NCI-H510A (cell line): Measurements from ENCODE around the gene CCN5.
"Not testable (repeated sequence)": the region's sequence is repeated elsewhere in the genome, so short reads cannot be mapped to it uniquely, and the experiment has no call there.

Experiments
- DNase-seq: peaks from one replicate; lab custom pipeline; 2025; lab: John Stamatoyannopoulos, UW

The CCN5 gene

DNA sequence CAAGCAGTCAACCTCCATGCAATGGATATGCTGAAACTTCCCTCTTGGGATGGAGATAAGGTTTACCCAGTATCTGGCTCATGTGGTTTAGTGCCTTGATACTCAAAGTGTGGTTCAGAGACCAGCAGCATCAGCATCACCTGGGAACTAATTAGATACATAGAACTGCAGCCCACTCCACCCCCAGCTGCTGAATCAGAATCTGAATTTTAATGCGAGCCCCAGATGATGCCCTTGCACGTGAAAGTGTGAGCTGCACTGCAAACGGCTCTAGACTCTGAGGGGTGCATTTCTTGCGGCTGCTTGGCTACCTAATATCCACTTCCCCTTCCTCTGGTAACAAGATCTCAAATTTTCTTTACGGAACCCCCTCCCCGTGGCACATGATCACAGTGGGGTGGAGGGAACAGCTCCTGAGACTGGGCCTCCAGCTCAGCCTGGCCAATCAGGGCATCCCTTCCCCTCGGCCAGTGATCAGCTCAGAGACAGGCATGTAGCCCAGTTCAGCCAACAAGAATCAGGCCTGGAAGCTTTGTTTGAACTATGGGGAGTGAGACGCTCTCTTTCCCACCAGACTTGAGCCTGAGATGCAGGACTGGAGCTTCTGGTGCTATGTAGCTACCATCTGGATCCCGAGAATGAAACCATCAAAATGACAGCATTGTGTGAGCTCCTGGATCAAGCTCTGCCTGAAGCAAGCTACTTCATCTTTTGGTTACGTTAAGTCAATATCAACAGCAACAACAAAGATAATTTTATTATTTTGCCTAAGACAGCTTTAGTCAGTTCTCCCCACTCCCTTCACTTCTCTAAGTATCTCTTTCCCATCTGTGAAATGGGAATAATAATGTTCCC, 43.3 kb downstream of the CCN5 start:
- no peak for DNase-seq

- DNase-seq = no peak
Observed at GRCh38 chr20:44759595-44759994, 44.4 kb downstream of the CCN5 start.

DNA sequence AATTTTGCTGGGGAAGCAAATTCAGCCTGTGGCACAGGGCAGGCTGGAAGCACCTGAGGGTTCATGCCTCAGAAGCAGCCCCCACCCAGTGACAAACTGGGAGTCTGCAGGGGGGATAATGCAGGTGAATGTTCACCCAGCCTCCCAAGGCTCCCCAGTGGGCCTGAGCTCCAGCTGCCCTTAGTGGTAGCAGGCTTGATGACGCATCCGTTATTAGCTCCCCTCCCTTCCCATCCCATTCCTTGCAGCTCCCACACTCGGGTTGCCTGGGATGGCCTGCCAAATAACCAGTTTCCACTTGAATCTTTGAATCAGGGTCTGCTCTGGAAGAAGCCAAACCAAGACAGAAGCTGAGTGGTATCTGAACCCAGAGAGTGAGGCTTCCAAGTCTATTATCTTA, 46.3 kb downstream of the CCN5 start:
- no peak for DNase-seq

DNA sequence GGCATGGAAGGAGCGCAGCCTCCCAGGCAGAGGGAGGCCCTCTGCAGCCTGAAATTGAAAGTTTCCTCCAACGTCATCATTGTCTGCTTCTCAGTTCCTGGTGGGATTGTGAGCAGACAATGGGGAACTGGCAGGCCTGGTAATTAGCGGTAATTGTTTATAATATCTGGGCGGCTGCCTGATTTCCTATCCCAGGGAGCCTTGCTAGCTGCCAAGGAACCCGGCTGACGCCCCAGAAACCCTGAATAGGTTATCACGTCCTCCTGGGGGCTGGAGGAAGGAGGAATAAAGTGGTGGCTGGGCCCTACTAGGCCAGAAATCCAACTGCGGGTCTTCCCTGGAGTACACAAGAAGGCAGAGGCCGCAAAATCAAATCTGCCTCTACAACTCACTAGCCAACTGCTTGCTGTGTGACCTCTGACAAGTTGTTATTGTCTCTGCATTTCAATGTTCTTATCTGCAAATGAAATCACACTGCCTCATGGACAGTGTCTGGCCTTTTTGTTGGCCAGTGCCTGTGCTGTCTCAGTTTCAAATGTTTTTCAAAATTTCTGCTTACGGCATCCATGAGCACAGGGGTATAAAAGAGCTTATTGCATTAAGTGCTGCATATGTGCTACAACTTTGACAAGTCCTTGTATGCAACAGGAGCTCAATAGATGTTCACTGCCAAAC, 47.4 kb downstream of the CCN5 start:
- no peak for DNase-seq

GRCh38 chr20:44763798-44764197, 48.6 kb downstream of the CCN5 start:
- not testable (repeated sequence) for DNase-seq

DNA sequence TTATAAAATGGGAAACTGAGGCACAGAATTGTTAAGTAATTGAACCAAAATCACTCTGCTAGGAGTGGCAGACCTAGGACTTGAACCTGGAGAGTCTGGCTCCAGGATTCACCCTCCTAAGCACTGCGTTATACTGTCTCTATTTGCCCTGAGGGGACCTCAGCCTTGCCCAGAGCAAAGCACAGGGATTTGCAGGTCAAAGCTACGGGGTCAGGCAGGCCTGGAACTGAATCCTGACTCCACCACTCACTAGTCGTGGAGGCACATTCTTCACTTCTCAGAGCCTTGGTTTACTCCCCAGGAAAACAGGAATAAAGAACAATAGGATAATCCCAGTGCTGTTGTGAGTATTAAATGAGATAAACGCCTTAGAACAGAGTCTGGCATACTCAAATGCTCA, 49.9 kb downstream of the CCN5 start:
- DNase-seq = no peak

DNA sequence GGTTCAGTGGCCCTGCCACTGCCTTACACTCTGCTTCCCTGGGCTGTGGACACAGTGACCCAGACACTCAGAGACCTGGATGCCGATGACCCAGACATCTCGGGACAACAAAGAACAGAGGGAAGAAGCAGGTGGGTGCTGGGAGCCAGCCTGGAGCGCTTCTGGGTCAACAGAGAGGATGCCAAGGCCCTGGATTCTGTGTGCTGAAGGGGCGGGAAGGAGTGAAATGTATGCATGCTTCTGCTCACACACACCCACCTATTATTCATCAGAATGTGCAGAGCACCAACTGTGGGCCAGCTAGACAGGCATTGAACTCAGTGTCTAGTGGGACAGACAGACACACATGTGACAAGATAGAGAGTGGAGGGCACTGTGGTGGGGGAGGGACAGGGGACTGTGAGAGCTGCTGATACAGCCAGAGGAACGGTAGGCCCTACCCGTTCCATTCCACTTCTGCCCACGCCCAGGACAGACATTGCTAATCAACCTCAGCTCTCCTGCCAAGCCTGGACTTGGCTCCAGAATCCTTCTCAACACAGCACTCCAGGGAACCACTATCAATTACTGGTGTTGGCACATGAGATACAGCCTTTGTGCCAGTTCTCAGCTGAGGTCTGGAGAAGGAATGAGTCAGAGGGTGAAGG, 50.7 kb downstream of the CCN5 start:
- no peak for DNase-seq

- DNase-seq = no peak
Observed at GRCh38 chr20:44768256-44768655, 53.1 kb downstream of the CCN5 start.

DNA sequence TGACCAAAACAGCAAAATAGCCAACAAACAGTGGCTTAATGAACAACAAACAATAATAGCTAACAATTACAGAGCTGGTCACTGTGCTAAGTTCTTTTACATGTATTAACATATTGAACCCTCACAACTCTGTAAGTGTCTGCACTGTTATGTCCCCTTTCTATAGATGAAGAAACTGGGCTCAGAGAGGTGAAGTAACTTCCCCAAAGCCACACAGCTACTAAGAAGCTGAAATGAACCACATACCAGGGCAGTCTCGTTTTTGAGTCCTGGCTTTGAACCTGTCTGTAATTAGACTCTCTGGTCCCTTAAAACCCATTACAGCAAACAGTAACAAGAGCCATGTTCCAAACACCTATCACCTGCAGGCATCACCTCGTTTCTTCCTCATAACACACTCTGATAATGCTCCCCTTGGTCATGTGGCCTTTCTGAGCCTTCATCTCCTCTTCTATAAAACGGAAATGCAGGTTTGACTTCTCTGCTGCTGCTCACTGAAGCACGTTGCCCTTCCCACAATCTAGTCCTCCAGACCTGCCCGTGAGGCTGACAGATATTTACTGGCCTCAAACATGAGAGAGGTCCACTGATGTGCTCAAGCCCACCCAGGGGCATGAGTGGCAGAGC, 53.8 kb downstream of the CCN5 start:
- no peak for DNase-seq

DNA sequence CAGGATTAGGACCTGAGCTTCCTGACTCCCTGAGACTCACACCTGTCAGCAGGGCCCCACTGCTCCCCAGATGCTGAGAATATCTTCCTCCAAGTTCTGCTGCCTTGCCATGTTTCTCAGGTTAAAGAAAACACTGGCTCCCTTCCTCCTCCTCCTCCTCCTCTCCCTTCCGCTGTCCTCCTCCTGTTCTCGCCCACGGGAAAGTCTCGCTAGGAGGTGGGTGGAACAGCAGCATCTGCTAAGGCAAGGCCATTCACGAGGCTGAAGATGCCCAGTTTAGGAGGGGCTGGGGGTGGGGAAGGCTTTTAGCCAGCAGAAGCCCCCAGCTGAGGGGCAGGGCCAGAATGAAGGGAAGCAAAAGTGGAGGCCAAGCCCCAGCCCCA, 54.3 kb downstream of the CCN5 start:
- no peak for DNase-seq

DNA sequence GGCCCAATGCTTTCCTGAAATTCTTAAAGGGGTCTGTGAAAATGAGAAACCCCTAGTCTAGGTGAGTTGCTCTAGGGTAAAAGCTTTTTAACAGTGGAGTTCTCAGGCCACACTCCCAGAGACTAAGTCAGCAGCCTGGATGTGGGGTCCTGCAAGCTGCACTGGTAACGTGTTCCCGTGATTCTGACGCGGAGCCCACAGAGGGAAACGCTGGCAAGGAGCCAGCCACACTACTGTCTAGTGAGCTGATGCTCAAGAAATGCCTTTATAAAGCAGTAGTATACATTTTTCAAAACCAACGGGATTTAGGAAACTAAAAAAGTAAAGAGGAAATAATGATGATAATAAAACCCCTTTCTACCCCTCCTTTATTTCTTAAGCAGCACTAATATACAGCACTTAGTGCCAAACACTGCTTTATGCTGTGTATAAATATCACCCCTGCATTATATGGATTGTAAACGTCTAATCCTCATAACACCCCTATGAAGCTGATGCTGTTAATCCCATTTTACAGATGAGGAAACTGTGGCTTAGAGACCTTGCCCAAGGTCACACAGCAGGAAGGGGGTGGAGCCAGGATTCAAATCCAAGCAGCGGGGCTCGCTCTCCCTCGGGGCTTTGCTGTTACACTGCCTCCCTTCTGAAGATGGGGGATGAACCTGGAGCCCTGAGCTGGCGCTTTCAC, 55.5 kb downstream of the CCN5 start:
- DNase-seq = no peak

GRCh38 chr20:44771172-44771535, 56.0 kb downstream of the CCN5 start:
- no peak for DNase-seq

DNA sequence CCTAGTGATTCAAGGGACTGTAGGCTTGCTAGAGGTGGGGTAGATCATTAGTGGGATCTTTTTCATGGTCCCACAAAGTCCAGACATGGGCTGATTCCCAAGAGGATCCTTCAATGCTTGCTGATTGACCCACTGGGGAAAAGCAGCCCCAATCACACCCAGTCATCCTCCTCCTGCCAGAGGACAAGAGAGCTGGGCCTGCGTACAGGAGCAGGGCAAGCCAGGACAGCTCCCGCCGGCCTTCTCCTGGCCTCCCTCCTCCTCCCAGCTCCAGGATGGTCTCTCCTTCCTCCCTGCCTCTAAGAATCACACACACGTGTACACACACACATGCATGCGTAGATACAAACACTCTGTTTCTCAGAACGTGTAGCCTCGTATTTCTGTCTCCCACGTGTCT, 57.5 kb downstream of the CCN5 start:
- DNase-seq = no peak

DNA sequence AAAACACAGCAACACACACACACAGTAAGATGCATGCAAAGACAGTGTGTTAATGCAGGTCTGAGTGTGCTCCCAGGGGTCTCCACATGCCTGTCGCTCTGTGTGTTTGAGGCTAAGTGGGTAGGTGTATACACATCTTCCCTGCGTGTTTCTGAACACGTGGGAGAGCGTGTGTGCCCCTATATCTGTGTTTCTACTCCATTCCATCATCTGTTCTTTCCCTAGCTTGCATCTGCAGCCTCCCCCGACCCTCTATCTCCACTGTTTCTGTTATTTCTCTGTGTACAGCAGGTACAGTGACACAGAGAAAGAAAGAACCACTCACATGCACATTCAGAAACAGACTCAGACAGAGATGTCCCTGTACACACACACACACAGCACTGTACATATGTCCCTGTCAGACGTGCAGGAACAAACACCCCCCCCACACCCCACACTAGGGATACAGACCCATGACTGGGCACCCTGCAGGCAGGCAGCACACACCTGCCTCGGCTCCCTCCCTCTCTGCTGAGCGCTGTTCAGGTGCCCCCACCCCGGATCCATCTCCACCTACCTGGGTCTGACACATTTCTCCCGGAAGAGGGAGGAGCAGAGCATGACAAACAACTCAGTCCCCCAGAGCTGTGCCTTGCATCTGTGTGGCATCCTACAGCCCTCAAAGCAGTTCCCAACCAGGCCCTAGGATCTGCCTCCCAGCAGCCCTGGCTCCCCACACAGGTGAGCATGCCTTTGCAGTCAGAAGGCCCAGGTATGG, 58.1 kb downstream of the CCN5 start:
- no peak for DNase-seq

DNA sequence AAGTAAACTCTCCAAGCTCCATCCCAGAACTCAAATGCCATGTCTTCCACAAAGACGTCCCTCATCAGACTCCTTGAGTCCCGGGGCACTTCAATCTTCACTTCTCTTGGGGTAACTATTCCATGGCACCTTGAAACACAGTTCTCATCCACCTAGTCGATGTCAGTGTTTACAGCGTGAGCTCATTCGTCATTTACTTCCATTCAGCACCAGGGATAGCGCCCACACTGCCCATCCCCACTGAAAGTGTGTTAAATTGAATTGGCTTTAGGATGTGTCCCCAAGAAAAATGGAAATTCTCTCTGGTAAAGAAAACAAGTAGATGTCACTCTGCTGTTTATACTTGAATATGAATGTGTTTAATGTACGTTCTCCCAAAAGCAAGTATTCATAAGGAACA, 61.8 kb downstream of the CCN5 start:
- DNase-seq = no peak
